Gastroesophageal sphincter (tissue), 4 donors: ENCODE measurements around the gene GLB1L3. TPM values are rescaled to one million over a fixed set of nuclear protein-coding genes. Genes with fewer than 3 reads are reported as not detected.

ENCODE experiments used
- ATAC-seq: fragments of 150-250 bp; one replicate; pipeline ENCODE4 v1.9.1; 2016; ENCODE audit warnings: mild to moderate bottlenecking, moderate library complexity
- H3K27ac ChIP-seq, 4 donors: fragments of 200-600 bp; sonication (generic) in 3 of 4; 1 replicate in 3 of 4; 2 replicates in 1 of 4; pipeline ENCODE4 v1.5.1; 2016 to 2019
- H3K27me3 ChIP-seq: fragments of 200-600 bp; sonication (generic); one replicate; pipeline ENCODE4 v1.5.1; 2019
- H3K36me3 ChIP-seq, 2 donors: fragments of 200-600 bp; sonication (generic); one replicate each; pipeline ENCODE4 v1.5.1; 2019; ENCODE audit warnings: control low read depth in 1 of 2
- H3K4me1 ChIP-seq, 3 donors: fragments of 200-600 bp; sonication (generic); 1 replicate in 2 of 3; 2 replicates in 1 of 3; pipeline ENCODE4 v1.5.1; 2016 to 2019; ENCODE audit warnings: control low read depth in 2 of 3
- H3K4me3 ChIP-seq, 2 donors: fragments of 200-600 bp; sonication (generic); one replicate each; pipeline ENCODE4 v1.5.1; 2019; ENCODE audit warnings: mild to moderate bottlenecking in 1 of 2, moderate library complexity in 1 of 2
- H3K9me3 ChIP-seq, 3 donors: fragments of 200-600 bp; sonication (generic); one replicate each; pipeline ENCODE4 v1.5.1; 2017 to 2019; ENCODE audit warnings: control low read depth in 2 of 3
- CTCF ChIP-seq, 4 experiments: fragments of 200-600 bp in 2 of 4; fragments of 450-650 bp in 2 of 4; sonication (generic) in 1 of 4; IDR thresholded peaks; one replicate each; pipeline ENCODE4 v1.5.1; 2017 to 2019; ENCODE audit warnings: antibody characterized with exemption in 4 of 4, mild to moderate bottlenecking in 2 of 4, moderate library complexity in 2 of 4
- EP300 ChIP-seq: sonication (generic); formaldehyde crosslinking; IDR thresholded peaks from one replicate; pipeline ENCODE4 v1.6.1; 2017; ENCODE audit warnings: antibody characterized with exemption, mild to moderate bottlenecking
- POLR2A ChIP-seq, 2 donors: fragments of 450-650 bp; IDR thresholded peaks; one replicate each; pipeline ENCODE4 v1.6.1; 2017; ENCODE audit warnings: antibody characterized with exemption in 2 of 2, mild to moderate bottlenecking in 2 of 2, moderate library complexity in 1 of 2
- POLR2AphosphoS5 ChIP-seq: sonication (generic); formaldehyde crosslinking; IDR thresholded peaks from one replicate; pipeline ENCODE4 v1.6.1; 2017; ENCODE audit warnings: antibody characterized with exemption
- WGBS, 2 donors: methylation state at CpG; one replicate each; pipeline ENCODE4 v1.1.5; 2018; ENCODE audit warnings: low coverage in 1 of 2; 5-methylcytosine and 5-hydroxymethylcytosine counted together
- total RNA-seq, 4 donors: library from RNA; depleted of rRNA; stranded (reverse); fragments of >200 nt; gene quantifications; one replicate each; pipeline ENCODE4 v1.1.0, GENCODE V29; 2016

Gene GLB1L3
- total RNA-seq, 4 donors from 2014 or later = 0.42 TPM; not detected in 3

GRCh38 chr11:134236834-134237556 is 39.2 kb upstream of the GLB1L3 start:
- Histone ChIP-seq H3K4me1 (no peaks in the 10 kb centered on the region), H3K27me3 (no peaks in the 10 kb centered on the region), H3K9me3 (no peaks in the 10 kb centered on the region), H3K27ac (no peak overlapping the region), H3K36me3 (peaks cover 0 to 81% of the 10 kb centered on the region in 2 donors), H3K4me3 (no peak overlapping the region)
- TF ChIP-seq POLR2AphosphoS5 = no peak
- no peak for TF ChIP-seq CTCF (IDR thresholded peaks at IDR 0.05)
- TF ChIP-seq EP300 = no peak
- no peak for TF ChIP-seq POLR2A (IDR thresholded peaks at IDR 0.05)
- ATAC-seq = no peak
- WGBS, 2 donors = 82 to 85% methylated on average over 7 of the region's 7 CpGs

- WGBS, 2 donors = 78 to 90% methylated on average over 8 to 11 of the region's 11 CpGs
- Histone ChIP-seq H3K4me3 (no peak overlapping the region), H3K36me3 (peaks cover 0 to 87% of the 10 kb centered on the region in 2 donors), H3K9me3 (no peaks in the 10 kb centered on the region), H3K27me3 (no peaks in the 10 kb centered on the region), H3K27ac (no peak overlapping the region), H3K4me1 (no peaks in the 10 kb centered on the region)
- ATAC-seq = no peak
- TF ChIP-seq CTCF (IDR thresholded peaks at IDR 0.05) = no peak
- TF ChIP-seq POLR2AphosphoS5 = no peak
- no peak for TF ChIP-seq POLR2A (IDR thresholded peaks at IDR 0.05)
- TF ChIP-seq EP300 = no peak
These were observed 38.6 kb upstream of the GLB1L3 start for GRCh38 chr11:134237557-134237922.

- TF ChIP-seq POLR2A (IDR thresholded peaks at IDR 0.05) = no peak
- TF ChIP-seq EP300 = no peak
- no peak for TF ChIP-seq CTCF (IDR thresholded peaks at IDR 0.05)
- no peak for TF ChIP-seq POLR2AphosphoS5
- Histone ChIP-seq H3K27ac (no peak overlapping the region), H3K36me3 (peaks cover 0 to 93% of the 10 kb centered on the region in 2 donors), H3K4me1 (no peaks in the 10 kb centered on the region), H3K4me3 (no peak overlapping the region), H3K9me3 (no peaks in the 10 kb centered on the region), H3K27me3 (no peaks in the 10 kb centered on the region)
- 95 to 100% methylated on average over 3 to 4 of the region's 5 CpGs for WGBS, 2 donors
- ATAC-seq = no peak
These were observed 37.2 kb upstream of the GLB1L3 start for GRCh38 chr11:134238956-134239355.

- no peak overlapping the region for H3K27ac ChIP-seq
- H3K4me1 ChIP-seq = no peaks in the 10 kb centered on the region
- no peak for ATAC-seq
- H3K4me3 ChIP-seq = no peak overlapping the region
- peaks cover 0 to 98% of the 10 kb centered on the region in 2 donors for H3K36me3 ChIP-seq
- H3K9me3 ChIP-seq = no peaks in the 10 kb centered on the region
- WGBS, 2 donors = 0 to 56% methylated on average over 1 to 6 of the region's 6 CpGs
- no peaks in the 10 kb centered on the region for H3K27me3 ChIP-seq
- TF ChIP-seq POLR2A (IDR thresholded peaks at IDR 0.05) (no peak), POLR2AphosphoS5 (no peak), EP300 (no peak), CTCF (IDR thresholded peaks at IDR 0.05) (no peak)
These were observed 35.6 kb upstream of the GLB1L3 start for GRCh38 chr11:134240592-134240991.

GRCh38 chr11:134242376-134242775 is 33.8 kb upstream of the GLB1L3 start:
- peaks cover 0 to 100% of the 10 kb centered on the region in 2 donors for H3K36me3 ChIP-seq

More at GRCh38 chr11:134242376-134242775, 33.8 kb upstream of the GLB1L3 start:
- no peak overlapping the region for H3K4me3 ChIP-seq
- TF ChIP-seq EP300 (no peak), POLR2AphosphoS5 (no peak), POLR2A (IDR thresholded peaks at IDR 0.05) (no peak), CTCF (IDR thresholded peaks at IDR 0.05) (no peak)
- no peaks in the 10 kb centered on the region for H3K9me3 ChIP-seq
- no peaks in the 10 kb centered on the region for H3K27me3 ChIP-seq
- H3K4me1 ChIP-seq = no peaks in the 10 kb centered on the region
- 83% methylated on average over 7 of the region's 9 CpGs; no CpG with 5 or more reads in 1 of the 2 donors for WGBS, 2 donors
- no peak overlapping the region for H3K27ac ChIP-seq
- ATAC-seq = no peak
